ENCODE results near the gene NAT16.

NAT16 gene

DNA sequence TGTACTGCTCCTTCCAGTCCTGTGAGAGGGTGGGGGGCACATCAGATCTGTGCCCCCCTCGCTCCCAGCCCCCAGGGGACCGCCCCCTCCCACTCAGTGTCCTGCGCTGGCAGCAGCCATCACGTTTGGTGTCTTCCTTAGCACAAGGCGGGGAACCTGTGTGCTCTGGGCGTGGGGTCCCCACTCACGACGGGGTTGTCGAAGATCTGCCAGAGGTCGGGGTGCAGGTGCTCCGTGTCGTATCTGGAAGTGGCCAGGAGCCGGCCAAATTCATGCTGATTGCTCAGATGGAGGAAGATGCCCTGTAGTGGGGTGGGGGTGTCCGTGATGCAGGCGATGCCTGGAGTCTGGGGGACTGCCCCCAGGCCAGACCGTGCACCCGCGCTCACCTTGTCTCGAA lies 30.1 kb upstream of the NAT16 start:
- Histone ChIP-seq H3K4me3 (IDR thresholded peaks at IDR 0.05; ENCODE audit: insufficient read depth, low read depth, low read length) (no peak overlapping the region), H3K4me2 (no peak overlapping the region), H4K20me1 (ENCODE audit: insufficient read depth) (no peaks in the 10 kb centered on the region), H3K27ac (no peak overlapping the region), H3K4me1 (ENCODE audit: low read depth, poor library complexity, severe bottlenecking) (peaks cover 9% of the 10 kb centered on the region), H3K36me3 (ENCODE audit: insufficient read depth) (no peaks in the 10 kb centered on the region), H3K79me2 (ENCODE audit: insufficient read depth, low read depth) (no peaks in the 10 kb centered on the region), H3K27me3 (ENCODE audit: insufficient read depth, low read depth) (no peaks in the 10 kb centered on the region), H2AFZ (ENCODE audit: low read depth) (no peak overlapping the region), H3K9ac (no peak overlapping the region)
- TF ChIP-seq CTCF (conservative IDR thresholded peaks at IDR 0.05; ENCODE audit: low read depth, low read length), result no peak

- 0 out of 2 replicates have a peak, but pooled peaks cover 8% of the 10 kb centered on the region for H3K27me3 ChIP-seq (ENCODE audit: insufficient read depth, low read depth)
- no peaks in the 10 kb centered on the region for H3K79me2 ChIP-seq (ENCODE audit: insufficient read depth, low read depth)
- no peak overlapping the region for H3K4me2 ChIP-seq
- no peak overlapping the region for H3K9ac ChIP-seq
- H3K4me1 ChIP-seq (ENCODE audit: low read depth, poor library complexity, severe bottlenecking), result no peaks in the 10 kb centered on the region
- TF ChIP-seq CTCF (conservative IDR thresholded peaks at IDR 0.05; ENCODE audit: low read depth, low read length), result no peak
- H3K4me3 ChIP-seq (IDR thresholded peaks at IDR 0.05; ENCODE audit: insufficient read depth, low read depth, low read length), result no peak overlapping the region
- H2AFZ ChIP-seq (ENCODE audit: low read depth), result no peak overlapping the region
- H3K36me3 ChIP-seq (ENCODE audit: insufficient read depth), result no peaks in the 10 kb centered on the region
- no peaks in the 10 kb centered on the region for H4K20me1 ChIP-seq (ENCODE audit: insufficient read depth)
- no peak overlapping the region for H3K27ac ChIP-seq
Observed at GRCh38 chr7:101208794-101209193, 28.7 kb upstream of the NAT16 start.

GRCh38 chr7:101207459-101207858 lies 27.4 kb upstream of the NAT16 start:
- H2AFZ ChIP-seq (ENCODE audit: low read depth), result no peak overlapping the region
- H3K4me2 ChIP-seq, result no peak overlapping the region
- no peak overlapping the region for H3K9ac ChIP-seq
- no peak for TF ChIP-seq CTCF (conservative IDR thresholded peaks at IDR 0.05; ENCODE audit: low read depth, low read length)
- no peaks in the 10 kb centered on the region for H3K4me1 ChIP-seq (ENCODE audit: low read depth, poor library complexity, severe bottlenecking)
- H3K4me3 ChIP-seq (IDR thresholded peaks at IDR 0.05; ENCODE audit: insufficient read depth, low read depth, low read length), result no peak overlapping the region
- H4K20me1 ChIP-seq (ENCODE audit: insufficient read depth), result no peaks in the 10 kb centered on the region
- no peaks in the 10 kb centered on the region for H3K36me3 ChIP-seq (ENCODE audit: insufficient read depth)
- H3K27ac ChIP-seq, result no peak overlapping the region
- no peaks in the 10 kb centered on the region for H3K79me2 ChIP-seq (ENCODE audit: insufficient read depth, low read depth)
- peaks cover 18% of the 10 kb centered on the region for H3K27me3 ChIP-seq (ENCODE audit: insufficient read depth, low read depth)

DNA sequence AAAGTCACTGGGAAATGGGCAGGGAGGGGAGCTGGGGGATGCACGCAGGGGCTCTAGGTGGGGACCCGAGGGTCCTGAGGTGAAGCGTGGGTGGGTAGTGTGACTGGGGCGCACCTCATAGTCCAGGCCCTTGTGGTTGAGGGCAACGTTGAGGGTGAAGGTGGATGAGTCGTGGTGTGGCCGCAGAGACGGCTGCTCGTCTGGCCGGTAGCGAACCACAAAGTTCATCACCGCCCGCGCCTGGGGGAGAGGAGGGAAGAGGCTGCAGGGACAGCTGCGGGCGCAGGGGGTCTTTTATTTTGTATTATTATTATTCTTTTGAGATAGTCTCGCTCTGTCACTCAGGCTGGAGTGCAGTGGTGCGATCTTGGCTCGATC lies 26.6 kb upstream of the NAT16 start:
- Histone ChIP-seq H3K9ac (no peak overlapping the region), H3K36me3 (ENCODE audit: insufficient read depth) (no peaks in the 10 kb centered on the region), H3K27ac (no peak overlapping the region), H3K4me1 (ENCODE audit: low read depth, poor library complexity, severe bottlenecking) (no peaks in the 10 kb centered on the region), H3K4me3 (IDR thresholded peaks at IDR 0.05; ENCODE audit: insufficient read depth, low read depth, low read length) (no peak overlapping the region), H3K4me2 (no peak overlapping the region), H4K20me1 (ENCODE audit: insufficient read depth) (no peaks in the 10 kb centered on the region), H3K79me2 (ENCODE audit: insufficient read depth, low read depth) (no peaks in the 10 kb centered on the region), H3K27me3 (ENCODE audit: insufficient read depth, low read depth) (peaks cover 24% of the 10 kb centered on the region), H2AFZ (ENCODE audit: low read depth) (no peak overlapping the region)
- TF ChIP-seq CTCF (conservative IDR thresholded peaks at IDR 0.05; ENCODE audit: low read depth, low read length), result no peak
